ENCODE results near the gene PTGDS. TPM values are rescaled to one million over a fixed set of nuclear protein-coding genes. Genes with fewer than 3 reads are reported as not detected.

The PTGDS gene
- total and polyA plus RNA-seq, 9 of the 15 experiments (the other 6 are each of a cell fraction or from before 2014, with no cell fraction given) = 0.46 to 7.1 (median 2.0) TPM

DNA sequence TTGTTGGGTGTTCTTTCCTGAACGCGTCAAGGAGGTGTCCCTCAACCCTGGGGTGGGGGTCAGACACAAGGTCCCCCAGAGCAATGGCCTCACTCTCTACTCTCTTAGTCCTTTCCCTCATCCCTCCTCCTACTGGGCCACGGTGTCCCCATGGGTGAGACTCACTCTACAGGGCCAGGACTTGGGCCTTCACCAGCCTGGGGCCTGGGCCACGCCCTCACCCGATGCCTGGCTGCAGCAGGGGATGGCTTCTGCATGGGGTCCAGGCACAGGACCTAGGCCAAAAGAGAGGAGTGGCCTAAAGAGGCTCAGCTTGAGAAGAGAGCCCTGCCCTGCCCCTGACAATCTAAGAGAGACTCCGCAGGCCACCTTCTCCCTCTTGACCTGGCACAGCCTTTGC lies 19.4 kb upstream of the PTGDS start:
- FAIRE-seq (no peak), ATAC-seq (no peak), DNase-seq (ENCODE audit: extremely low read depth in 1 of 4, low spot score in 3 of 4) (no peak)
- Histone ChIP-seq H3K4me2 (ENCODE audit: insufficient read depth, low read length) (no peak overlapping the region), H3K4me1 (replicated peaks in 1 of 2; ENCODE audit: control insufficient read depth in 2 of 2, insufficient read depth in 2 of 2, low read length in 2 of 2) (peaks cover 5 to 71% of the 10 kb centered on the region in 2 experiments; a peak in 3 of 5 replicates), H3K9me1 (ENCODE audit: control insufficient read depth, insufficient read depth, low read length) (no peaks in the 10 kb centered on the region), H3K27ac (ENCODE audit: extremely low read depth, low read depth, low read length) (no peak overlapping the region), H3K36me3 (ENCODE audit: control insufficient read depth, insufficient read depth, low read length) (no peaks in the 10 kb centered on the region), H3K9ac (ENCODE audit: insufficient read depth in 1 of 2, low read depth in 2 of 2, low read length in 2 of 2) (peak overlapping the region in 1 of 2 experiments; percentile 76; a peak in 1 of 4 replicates), H3K4me3 (no peak overlapping the region), H3K27me3 (ENCODE audit: control insufficient read depth in 2 of 2, insufficient read depth in 2 of 2, low read length in 2 of 2) (peaks cover 2 to 7% of the 10 kb centered on the region in 2 experiments; a peak in 3 of 5 replicates), H3K9me3 (replicated peaks; ENCODE audit: control insufficient read depth, insufficient read depth, low read depth, low read length) (no peaks in the 10 kb centered on the region), H3K79me2 (ENCODE audit: control insufficient read depth, insufficient read depth, low read length) (no peaks in the 10 kb centered on the region), H4K20me1 (replicated peaks; ENCODE audit: control insufficient read depth, insufficient read depth, low read length) (0 out of 2 replicates have a peak, but pooled peaks cover 4% of the 10 kb centered on the region), H2AFZ (ENCODE audit: low read depth, low read length) (no peak overlapping the region)
- WGBS (ENCODE audit: insufficient coverage, low coverage, missing lambda C conversion rate) = 13% methylated on average over 5 of the region's 6 CpGs
- CTCF ChIA-PET (ENCODE audit: low intra/inter-chr PET ratio) = no interaction called here
- TF ChIP-seq, protein P1, sequence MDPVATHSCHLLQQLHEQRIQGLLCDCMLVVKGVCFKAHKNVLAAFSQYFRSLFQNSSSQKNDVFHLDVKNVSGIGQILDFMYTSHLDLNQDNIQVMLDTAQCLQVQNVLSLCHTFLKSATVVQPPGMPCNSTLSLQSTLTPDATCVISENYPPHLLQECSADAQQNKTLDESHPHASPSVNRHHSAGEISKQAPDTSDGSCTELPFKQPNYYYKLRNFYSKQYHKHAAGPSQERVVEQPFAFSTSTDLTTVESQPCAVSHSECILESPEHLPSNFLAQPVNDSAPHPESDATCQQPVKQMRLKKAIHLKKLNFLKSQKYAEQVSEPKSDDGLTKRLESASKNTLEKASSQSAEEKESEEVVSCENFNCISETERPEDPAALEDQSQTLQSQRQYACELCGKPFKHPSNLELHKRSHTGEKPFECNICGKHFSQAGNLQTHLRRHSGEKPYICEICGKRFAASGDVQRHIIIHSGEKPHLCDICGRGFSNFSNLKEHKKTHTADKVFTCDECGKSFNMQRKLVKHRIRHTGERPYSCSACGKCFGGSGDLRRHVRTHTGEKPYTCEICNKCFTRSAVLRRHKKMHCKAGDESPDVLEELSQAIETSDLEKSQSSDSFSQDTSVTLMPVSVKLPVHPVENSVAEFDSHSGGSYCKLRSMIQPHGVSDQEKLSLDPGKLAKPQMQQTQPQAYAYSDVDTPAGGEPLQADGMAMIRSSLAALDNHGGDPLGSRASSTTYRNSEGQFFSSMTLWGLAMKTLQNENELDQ (CRISPR knock-in tag; IDR thresholded peaks at IDR 0.05; ENCODE audit: borderline replicate concordance) = no peak
- no peak for TF ChIP-seq MTA3 (IDR thresholded peaks at IDR 0.05; ENCODE audit: borderline replicate concordance)
- BruUV-seq (replicated peaks) = no TSS peak
- intact Hi-C loops (cut with micrococcal nuclease) = no loop called here
- POLR2A ChIA-PET = interaction anchor here (0.7 kb wide), 1 partner anchor 101 kb away, joined by 6 read pairs; no protein-coding TSS in a partner anchor
- in situ Hi-C loops (cut with MboI) = no loop called here
